ENCODE measurements around the gene FAR2.
"Not testable (repeated sequence)": the region's sequence is repeated elsewhere in the genome, so short reads cannot be mapped to it uniquely, and the experiment has no call there.

The FAR2 gene

DNA sequence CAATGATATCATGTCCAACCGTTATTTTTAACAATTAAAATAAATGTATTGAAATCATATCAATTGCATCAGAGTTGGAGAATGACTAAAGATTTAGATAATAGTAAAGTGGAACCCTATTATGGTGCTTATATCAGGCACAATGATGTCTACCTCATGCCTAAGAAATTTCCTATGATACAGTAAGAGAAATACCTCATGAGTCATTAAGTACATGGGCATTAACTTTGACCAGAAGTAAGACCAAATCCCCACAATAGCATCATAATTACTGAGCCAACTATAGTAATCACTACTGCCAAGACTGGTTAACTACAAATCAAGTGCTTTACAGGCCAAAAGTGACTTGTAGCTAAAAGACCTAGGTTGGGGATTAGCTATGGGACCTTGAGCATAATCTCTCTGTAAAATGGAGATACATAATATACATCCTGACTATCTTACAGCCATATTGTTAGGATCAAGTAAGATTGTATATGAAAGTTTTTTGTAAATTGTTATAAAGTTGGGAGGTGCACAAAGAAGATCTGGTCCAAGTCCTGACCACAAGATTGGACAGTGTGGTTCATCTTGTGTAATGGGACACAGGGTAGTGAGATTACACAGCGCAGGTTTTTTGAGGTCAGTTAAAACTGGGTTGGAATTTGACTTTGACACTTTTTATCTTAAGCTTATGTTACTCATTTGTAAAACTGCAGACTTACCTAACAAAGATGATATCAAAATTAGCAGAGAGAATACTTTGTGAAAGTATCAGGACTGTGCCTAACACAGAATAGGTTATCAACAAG is 171.4 kb downstream of the FAR2 start:
- no peak for DNase-seq

DNA sequence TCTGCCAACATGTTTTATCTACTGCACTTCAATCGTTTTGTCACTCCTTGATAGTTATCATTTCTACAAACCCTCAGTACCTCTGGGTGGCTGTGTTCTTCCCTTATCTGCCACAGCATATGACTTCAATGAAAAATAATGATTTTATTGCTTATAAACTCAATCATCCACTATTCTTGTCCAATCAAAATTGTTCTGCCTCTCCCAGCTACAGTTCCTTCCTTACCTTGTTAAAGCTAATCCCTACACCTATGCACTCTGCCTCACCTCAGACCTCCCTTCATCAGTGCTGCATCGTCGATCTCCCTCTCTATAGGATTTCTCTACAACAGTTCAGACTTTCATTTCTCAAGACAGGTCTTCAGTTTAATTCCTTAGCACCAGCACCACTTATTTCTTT is 173.1 kb downstream of the FAR2 start:
- DNase-seq = no peak

DNA sequence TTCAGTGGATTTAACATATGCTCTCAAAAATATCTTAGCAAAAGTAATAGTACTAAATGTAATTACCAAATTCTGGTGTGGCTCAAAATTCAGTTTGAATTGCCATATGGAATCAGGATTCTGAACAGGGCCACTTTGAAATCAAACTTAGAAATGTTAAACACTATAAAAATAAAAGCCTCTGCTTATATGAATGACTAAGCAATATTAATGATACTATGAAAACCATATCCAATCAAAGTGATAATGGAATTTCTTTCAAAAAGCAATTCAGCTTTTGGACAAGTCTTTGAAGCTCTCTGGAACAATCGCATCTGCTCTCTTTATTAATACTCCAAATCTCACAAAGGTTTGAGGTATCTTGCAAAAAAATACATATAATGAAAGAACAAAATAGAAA is 180.3 kb downstream of the FAR2 start:
- no peak for DNase-seq

DNA sequence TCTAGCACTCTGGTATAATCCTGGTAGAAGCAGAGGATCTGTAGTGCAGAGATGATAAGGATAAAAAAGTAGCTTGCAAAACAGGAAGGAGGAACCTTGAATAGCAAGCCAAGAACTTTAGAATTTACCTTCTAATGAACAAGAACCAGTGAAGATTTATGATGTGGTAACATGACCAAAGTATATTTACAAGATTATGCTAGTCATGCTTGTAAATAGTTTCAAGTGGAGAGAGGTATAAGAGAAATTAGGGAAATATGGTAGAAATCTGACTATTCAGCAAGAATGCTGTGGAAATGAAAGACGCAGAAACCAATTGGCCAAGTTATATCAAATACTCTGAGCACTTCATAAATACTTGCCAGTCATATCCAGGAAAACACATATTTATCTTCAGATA is 184.1 kb downstream of the FAR2 start:
- no peak for DNase-seq

DNA sequence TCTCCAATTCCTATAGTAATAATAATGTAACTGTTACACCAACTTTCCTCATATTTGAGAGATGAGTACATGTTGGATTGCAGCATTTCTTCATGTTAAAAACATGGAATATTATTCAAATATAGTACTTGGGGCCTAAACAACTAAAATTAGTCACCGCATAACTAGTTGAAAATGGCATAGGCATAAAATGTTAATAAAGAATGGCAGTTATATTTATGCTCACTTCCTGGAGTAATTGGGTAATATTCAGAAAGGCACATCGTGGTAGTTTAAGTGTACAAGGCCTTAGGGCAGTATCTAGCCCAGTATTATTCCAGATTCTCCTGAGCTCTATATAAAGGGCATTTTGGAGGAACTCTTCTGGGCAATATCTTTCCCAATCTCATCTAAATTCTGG is 185.9 kb downstream of the FAR2 start:
- DNase-seq = no peak

DNA sequence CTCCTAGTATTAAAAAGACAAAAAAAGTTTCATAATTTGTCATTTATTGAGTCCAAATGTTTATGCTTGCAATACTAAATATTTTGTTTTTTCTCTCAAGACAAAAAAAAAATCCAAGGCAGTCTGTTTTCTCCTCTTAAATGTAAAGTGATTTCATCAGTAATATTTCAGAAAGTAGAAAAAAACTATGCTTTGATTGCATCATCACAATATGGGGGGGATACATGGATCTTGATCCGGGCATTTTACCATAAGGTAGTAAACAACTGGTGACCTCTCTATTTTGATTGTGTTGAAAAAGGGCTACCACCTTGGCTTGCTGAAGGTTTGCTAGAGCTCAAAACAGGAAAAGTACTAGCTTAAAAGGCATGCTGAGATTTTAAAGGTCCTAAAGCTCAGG is 188.2 kb downstream of the FAR2 start:
- no peak for DNase-seq

DNA sequence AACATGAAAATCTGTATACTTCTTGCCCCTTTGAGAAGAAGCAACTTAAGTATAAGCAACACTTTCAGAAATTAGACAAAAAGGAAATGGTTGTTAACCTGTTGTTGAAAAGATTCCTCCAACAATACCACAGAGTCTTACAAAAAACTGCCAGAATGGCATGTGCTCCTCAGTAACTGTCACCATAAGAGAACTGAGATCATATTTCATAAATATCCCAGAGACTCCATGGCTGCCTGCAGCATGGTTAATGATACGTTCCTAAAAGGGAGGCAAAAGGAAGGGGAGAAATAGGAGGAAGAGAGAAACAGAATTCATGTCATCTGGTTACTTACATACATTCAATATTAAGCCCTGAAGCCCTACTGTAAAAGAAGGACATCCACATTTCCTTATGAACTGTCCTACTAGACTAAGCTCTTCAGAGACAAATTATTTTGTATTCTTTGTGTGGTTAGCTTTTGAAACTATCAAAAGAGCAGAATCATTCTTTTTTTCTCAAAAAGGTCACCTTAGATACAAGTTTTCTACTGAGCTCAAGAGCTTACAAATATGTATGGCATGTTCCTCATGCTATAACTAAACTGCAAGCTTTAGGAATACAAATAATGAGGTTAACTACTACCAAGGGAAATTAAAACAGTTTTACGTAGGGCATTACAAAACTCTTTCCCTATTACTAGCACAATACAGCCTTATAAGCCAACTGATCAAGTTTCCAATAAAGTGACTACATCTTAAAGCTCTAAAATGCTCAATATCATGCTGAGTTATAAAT is 194.1 kb downstream of the FAR2 start:
- DNase-seq = no peak

DNA sequence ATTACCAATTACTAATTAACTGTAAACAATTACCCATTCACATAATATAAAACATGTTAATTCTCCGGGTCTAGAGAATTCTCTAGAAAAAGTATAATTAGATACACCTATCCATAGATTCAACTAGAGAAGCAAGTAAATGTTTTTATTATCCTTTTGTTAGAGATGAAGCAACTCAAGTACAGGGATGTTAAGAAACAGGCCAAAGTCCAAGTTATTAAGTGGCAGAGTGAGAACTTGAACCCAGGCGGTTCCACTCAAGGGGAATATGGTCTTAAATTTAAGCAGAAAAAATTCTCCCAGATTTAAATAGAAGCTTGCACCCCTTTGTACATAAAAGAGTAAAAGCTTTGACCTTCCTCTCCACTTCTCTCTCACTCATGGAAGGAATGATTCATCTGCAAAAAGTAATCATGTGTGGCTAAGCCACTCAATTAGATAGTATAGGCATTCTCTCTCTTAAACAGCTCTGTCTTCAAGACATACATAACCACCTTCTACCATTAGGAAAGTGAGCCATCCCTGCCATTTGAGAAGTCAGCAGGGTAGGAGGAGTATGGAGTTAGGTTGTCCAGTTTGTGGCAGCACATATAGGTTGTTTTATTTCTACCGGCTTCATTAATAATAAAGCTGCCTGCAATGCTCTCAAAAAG is 197.8 kb downstream of the FAR2 start:
- DNase-seq = no peak

DNA sequence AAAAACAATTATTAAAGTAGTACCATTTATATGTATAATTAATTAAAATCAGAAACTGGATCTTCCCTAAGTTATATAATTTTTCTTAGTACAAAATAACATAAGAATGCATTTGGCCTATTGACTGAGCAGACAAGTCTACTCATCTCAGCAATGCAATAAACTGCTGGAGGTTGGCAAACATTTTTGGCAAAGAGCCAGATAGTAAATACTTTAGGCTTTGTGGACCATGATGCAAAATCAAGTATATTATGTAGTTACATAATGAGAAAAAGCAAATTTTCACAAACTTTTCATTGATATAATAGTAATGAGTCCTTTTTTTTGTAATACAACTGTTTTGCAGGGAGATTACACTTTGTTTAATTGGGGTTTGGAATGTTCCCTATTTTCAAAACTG is 201.0 kb downstream of the FAR2 start:
- no peak for DNase-seq

DNA sequence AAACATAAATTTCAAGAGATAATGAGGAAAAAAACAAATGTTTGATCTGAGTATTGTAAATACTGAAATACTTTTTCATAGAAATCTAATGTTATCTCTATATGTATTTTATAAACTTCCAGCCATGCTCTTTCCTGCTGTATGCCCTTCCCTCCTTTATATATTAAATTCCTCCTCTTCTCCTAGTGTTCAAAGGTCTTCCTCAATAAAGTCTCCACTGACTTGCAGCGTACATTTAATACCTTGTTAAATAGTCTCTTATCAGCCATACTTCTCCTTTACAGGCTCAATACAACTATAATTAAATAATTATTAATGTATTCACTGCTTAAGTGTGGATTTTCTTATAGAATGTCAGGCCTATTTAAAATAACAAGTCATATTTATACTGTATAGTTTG is 205.9 kb downstream of the FAR2 start:
- DNase-seq = no peak

DNA sequence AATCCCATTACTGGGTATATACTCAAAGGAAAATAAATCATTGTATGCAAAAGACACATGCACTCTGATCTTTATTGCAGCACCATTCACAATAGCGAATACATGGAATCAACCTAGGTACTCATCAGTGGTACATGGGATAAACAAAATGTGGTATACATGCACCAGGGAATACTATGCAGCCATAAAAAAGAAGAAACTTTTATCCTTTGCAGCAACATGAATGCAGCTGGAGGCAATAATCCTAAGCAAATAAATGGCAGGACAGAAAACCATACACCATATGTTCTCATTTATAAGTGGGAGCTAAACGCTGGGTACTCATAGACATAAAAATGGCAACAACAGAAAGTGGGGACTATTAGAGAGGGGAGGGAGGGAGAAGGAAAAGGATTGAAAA is 216.0 kb downstream of the FAR2 start:
- DNase-seq = no peak

DNA sequence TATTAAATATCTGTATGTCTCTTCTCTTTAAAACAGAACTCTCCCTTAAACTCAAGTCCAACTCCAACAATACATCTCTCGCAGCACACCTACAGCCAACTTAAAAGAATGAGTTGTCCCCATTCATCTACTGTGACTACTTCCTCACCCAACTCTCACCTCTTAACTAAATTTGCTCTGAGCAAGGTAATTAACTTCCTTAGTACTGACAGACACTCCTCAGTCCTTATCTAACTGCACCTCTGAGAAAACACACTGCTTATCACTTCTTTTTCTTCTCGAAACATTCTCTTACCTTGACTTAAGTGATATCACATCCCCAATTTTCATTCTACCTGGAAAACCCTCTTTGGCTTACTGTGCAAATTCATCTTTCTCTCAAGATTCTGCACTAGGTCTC is 224.9 kb downstream of the FAR2 start:
- DNase-seq = no peak

DNA sequence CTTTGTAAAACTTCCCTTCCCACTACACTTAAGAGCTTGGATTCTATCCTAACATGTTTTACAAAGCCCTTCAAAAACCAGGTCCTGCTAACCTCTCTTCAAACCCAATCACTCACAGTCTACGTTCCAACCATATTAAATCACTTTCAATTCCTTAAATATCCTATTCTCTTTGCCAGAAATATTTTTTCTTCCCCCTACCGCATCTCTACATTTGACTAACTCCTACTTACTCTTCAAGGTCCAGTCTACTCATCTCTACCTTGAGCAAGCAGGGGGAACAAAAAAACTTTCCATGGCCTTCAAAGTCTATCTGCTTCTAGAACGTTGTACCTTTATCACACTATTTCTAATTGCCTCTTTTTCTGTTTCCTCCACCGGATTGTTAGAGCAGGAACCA is 225.8 kb downstream of the FAR2 start:
- no peak for DNase-seq

DNA sequence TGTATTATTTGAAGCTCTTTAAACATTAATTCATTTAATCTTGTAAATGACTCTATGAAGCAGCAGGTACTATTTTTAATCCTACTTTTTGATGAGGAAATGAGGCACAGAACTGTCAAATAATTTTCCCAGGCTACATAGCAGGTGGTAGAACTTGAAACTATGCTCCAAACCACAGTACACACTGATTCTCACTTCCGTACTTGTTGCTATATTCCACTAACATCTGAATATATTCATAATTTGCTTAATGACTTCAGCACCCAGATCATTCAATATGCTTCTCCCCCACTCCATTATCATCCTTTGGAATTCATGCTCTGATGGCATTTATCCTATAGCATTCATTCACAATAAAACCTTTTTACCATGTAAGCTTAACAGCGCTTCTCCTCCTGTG is 227.0 kb downstream of the FAR2 start:
- DNase-seq = no peak

DNA sequence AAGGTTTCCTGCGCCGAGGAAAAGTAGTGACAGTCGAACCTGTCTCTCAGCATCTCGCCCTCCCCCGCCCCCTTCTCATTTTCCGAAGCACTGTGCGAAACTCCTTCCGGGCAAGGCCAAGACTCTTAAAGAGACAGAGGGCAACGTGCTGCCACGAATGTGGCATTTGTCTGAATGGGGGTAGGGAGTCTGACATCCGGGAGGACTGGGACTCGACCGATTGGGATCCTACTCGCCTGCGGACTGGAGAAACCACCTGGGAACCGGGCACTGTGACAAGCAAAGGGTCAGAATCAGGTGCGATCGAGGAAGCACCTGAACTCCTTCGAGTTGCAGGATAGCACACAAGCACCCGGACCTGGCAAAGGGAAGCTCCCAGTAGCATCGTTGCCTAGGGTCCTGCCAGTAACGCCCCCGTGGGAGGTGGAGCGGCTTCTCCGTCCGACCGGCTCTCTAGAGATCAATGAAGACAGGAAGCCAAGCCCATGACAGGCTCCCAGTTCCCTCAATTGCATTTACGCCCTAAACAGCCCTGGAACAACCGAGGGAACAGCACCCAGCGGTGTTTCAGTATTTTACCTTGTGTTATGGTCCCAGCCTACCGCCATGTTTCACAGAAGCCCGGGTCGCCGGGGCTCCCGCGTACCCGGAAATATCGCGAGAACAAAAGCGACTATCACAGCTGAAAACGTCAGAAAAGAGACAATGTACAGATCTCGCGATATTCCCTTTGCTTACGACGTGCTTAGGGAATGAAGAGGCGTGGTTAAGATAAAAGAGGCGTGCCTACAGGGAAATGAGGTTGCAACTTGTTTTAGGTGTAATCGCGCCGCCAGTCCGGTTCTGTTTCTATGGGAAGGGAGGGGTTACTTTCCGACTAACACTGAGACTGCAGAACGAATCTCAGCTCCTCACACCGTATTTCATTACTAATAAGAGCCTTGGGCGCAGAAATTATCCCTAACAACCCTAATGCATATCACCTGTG is 231.8 kb downstream of the FAR2 start, which contains the start of gene ERGIC2:
Gene ERGIC2, minus strand, starts transcription at position 637 of the 988 bp plus-strand sequence. CDS start 9,539 bp downstream, outside the sequence.
- DNase-seq = peak; percentile 24 to 96 (median 80)

DNA sequence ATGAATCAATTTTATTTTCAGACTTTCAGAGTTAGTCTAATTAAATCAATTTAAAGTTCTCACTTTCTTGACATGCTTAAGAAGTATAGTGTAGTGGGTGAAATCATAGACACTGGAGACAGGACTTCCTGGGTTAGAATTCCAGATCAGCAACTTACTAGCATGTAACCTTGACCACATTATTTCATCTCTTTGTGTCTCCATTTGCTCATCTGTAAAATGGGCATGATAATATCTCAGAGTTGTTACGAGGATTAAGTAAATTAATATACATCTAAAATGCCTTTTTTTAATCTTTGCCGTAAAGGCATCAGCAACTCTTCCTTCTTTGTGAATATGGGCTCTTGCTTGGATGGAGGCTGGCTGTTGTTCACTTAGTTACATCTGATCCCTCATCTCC is 233.2 kb downstream of the FAR2 start:
- no peak for DNase-seq

DNA sequence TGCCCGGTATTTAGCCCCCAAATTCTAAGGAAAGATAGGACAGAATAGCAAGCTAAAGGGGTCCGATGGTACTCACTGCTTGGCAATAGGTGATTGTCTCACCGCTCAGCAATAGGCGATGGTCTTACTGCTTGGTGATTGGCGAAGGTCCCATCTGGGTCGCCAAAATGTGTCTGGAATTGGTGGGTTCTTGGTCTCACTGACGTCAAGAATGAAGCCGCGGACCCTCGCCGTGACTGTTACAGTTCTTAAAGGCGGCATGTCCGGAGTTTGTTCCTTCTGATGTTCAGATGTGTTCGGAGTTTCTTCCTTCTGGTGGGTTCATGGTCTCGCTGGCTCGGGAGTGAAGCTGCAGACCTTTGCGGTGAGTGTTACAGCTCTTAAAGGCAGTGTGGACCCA is 236.1 kb downstream of the FAR2 start:
- DNase-seq = not testable (repeated sequence)
